ENCODE measurements around the gene SORCS2.

- TF ChIP-seq CTCF (IDR thresholded peaks at IDR 0.05; ENCODE audit: borderline replicate concordance, extremely low read depth, low read length, poor library complexity, severe bottlenecking) (no peak), EZH2 (IDR thresholded peaks at IDR 0.05; ENCODE audit: borderline replicate concordance, low read depth, low read length, severe bottlenecking) (no peak)
Observed at GRCh38 chr4:7760228-7760627, 567.9 kb downstream of the SORCS2 start.
